Measurements from ENCODE around the gene GLYAT.

The GLYAT gene

GRCh38 chr11:58770166-58770565, 38.4 kb upstream of the GLYAT start:
- H3K4me3 ChIP-seq (ENCODE audit: low read depth, low read length), result no peak overlapping the region
- TF ChIP-seq MAX (IDR thresholded peaks at IDR 0.05; ENCODE audit: low read depth, low read length) (no peak), CTCF (IDR thresholded peaks at IDR 0.05; ENCODE audit: low read depth, low read length) (no peak), MYC (IDR thresholded peaks at IDR 0.05; ENCODE audit: low read depth, low read length) (no peak), POLR2A (IDR thresholded peaks at IDR 0.05; ENCODE audit: extremely low read depth, insufficient read length) (no peak)
- DNase-seq (ENCODE audit: low read depth), result no peak

- TF ChIP-seq POLR2A (IDR thresholded peaks at IDR 0.05; ENCODE audit: extremely low read depth, insufficient read length) (no peak), CTCF (IDR thresholded peaks at IDR 0.05; ENCODE audit: low read depth, low read length) (no peak)
- no peak for DNase-seq (ENCODE audit: low read depth)
- no peak overlapping the region for H3K4me3 ChIP-seq (ENCODE audit: low read depth, low read length)
Observed at GRCh38 chr11:58769308-58769707, 37.6 kb upstream of the GLYAT start.

GRCh38 chr11:58768137-58768536, 36.4 kb upstream of the GLYAT start:
- no peak for TF ChIP-seq MAX (IDR thresholded peaks at IDR 0.05; ENCODE audit: low read depth, low read length)
- TF ChIP-seq POLR2A (IDR thresholded peaks at IDR 0.05; ENCODE audit: extremely low read depth, insufficient read length), result no peak
- no peak for TF ChIP-seq MYC (IDR thresholded peaks at IDR 0.05; ENCODE audit: low read depth, low read length)
- no peak for TF ChIP-seq CTCF (IDR thresholded peaks at IDR 0.05; ENCODE audit: low read depth, low read length)
- DNase-seq (ENCODE audit: low read depth), result no peak

GRCh38 chr11:58765078-58765477, 33.3 kb upstream of the GLYAT start:
- H3K4me3 ChIP-seq (ENCODE audit: low read depth, low read length), result no peak overlapping the region
- no peak for DNase-seq (ENCODE audit: low read depth)
- TF ChIP-seq CTCF (IDR thresholded peaks at IDR 0.05; ENCODE audit: low read depth, low read length), result no peak
- no peak for TF ChIP-seq MAX (IDR thresholded peaks at IDR 0.05; ENCODE audit: low read depth, low read length)

More at GRCh38 chr11:58768137-58768536, 36.4 kb upstream of the GLYAT start:
- no peak overlapping the region for H3K4me3 ChIP-seq (ENCODE audit: low read depth, low read length)

- no peak overlapping the region for H3K4me3 ChIP-seq (ENCODE audit: low read depth, low read length)
- no peak for DNase-seq (ENCODE audit: low read depth)
- TF ChIP-seq CTCF (IDR thresholded peaks at IDR 0.05; ENCODE audit: low read depth, low read length), result no peak
- no peak for TF ChIP-seq MYC (IDR thresholded peaks at IDR 0.05; ENCODE audit: low read depth, low read length)
- TF ChIP-seq POLR2A (IDR thresholded peaks at IDR 0.05; ENCODE audit: extremely low read depth, insufficient read length), result no peak
- TF ChIP-seq MAX (IDR thresholded peaks at IDR 0.05; ENCODE audit: low read depth, low read length), result no peak
Observed at GRCh38 chr11:58763120-58763490, 31.4 kb upstream of the GLYAT start.

GRCh38 chr11:58762284-58763119, 30.8 kb upstream of the GLYAT start:
- TF ChIP-seq CTCF (IDR thresholded peaks at IDR 0.05; ENCODE audit: low read depth, low read length) (no peak), MYC (IDR thresholded peaks at IDR 0.05; ENCODE audit: low read depth, low read length) (no peak), MAX (IDR thresholded peaks at IDR 0.05; ENCODE audit: low read depth, low read length) (no peak), POLR2A (IDR thresholded peaks at IDR 0.05; ENCODE audit: extremely low read depth, insufficient read length) (no peak)
- no peak overlapping the region for H3K4me3 ChIP-seq (ENCODE audit: low read depth, low read length)

More at GRCh38 chr11:58762284-58763119, 30.8 kb upstream of the GLYAT start:
- DNase-seq (ENCODE audit: low read depth), result no peak

All from NB4 (cell line).